CD4-positive, alpha-beta T cell treated with Interleukin-10 for 1 hour (primary cell): ENCODE data around the gene ZBTB20.

ENCODE experiments used
- DNase-seq: peaks from one replicate; pipeline ENCODE4 v3.0.0-alpha.2; 2020

Gene ZBTB20

DNA sequence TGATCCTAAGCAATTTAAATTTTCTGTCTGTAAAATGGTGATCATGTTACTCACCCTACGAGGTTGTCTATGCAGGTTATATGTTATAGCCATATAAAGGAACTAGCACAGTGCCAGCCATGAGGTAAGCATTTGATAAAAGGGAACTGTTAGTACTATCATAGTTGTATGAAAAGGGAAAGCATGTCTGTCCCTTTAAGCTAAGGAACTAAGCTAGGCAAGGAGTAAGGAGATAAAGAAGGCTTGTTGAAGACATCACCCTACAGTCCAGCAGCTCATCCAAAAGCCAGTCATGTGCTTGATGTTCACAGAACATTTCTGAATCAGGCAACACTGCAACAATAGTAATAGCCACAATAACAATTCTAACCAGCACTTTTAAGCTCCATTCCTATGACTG is 243.9 kb downstream of the ZBTB20 start:
- DNase-seq = no peak

DNA sequence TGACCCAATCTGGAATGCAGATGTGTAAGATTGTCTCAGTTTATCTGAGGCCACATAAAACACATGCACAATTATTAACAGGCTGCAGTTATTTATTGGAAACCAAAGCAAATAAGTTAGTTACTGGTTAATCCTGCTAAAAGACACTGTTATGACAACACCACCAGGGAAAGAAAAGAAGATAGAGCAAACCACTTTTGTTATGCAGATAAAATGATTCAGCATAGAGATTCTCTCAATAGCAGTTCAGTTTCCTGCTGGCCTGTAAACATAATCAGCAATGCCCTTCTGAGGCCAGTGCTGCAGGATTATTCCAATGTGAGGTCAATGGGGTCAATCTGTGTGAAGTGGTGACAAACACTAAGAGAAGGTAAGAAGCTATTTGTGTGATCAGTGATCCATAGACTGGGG is 244.4 kb downstream of the ZBTB20 start:
- no peak for DNase-seq

DNA sequence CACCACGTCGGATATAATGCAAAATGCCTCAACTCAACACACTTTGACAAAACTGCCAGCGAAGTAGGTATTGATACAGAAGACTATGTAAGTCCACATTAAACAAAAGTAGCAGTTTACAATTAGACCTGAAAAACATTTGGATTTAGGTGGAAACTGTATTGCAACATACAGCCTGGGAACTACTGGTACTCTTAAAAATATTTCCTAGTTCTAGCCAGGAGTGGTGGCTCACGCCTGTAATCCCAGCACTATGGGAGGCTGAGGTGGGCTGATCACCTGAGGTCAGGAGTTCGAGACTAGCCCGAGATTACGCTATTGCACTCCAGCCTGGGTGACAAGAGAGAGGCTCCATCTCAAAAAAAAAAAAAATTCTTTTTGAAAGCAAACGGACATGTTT is 246.2 kb downstream of the ZBTB20 start:
- DNase-seq = no peak

DNA sequence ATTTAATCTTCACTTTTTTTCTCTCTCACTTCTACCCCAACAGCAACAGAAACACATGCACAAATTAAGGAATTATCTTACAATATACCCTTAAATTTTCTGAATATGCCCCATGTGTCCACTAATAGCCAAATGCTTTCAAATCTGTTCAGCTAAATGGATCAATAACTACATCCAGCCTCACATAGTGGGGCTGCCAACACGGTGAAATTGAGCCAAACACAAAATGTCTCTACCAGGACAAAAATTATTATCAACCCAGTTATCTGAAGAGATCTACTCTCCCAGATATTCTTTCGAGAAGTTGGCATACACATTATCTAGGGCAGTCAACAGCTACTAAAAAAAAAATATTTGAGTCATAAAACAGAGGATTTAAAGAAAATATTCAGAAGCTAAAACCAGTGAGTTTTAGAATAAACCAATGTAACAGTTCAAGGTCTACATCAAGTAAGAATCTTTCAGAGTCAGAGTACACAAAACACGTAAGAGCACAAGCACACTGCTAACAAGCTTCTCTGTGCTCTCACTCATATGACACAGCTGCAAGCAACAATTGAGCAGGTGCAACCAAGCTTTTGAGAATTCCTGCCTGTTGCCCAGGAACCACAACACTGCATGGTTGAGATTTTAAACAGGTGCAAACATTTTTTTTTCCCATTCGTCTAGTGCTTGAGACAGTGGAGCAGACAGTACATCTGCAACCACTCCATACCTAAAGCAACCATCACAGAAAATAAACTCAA is 247.7 kb downstream of the ZBTB20 start:
- no peak for DNase-seq

DNA sequence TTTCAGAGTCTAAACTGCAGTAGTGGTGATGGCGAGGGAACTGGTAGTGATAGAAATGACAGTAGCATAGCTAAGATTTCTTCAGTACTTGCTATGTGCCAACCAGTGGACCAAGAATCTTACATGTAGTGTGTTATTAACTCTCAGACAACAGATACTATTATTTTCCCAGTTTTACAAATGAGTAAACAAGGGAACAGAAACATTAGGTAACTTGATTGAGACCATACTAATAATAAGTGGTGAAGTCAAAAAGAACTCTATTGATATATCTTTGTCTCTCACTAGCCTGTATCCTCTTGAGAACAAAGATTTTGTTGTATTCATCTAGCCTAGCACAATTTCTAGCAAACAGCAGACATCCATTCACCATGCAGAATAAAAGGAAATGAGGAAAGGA is 250.1 kb downstream of the ZBTB20 start:
- DNase-seq = no peak

DNA sequence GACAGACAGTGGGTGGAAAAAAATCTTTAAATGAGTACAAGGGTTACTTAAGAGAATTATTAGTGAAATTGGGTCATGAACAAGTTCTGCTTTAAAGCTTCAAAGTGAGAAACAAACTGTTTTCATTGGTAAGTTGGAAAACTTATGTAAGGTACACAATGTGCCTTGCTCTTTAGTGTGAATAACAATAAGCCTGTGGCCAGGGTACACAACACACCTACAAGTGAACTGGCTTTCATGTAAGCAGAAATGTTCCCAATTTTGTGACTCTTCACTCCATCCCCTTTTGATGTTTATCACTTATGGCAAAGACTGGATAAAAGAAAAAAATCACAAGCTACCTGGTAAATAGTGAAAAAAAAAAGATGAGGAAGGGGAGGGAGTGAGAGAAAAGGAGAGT is 253.7 kb downstream of the ZBTB20 start:
- DNase-seq = no peak

DNA sequence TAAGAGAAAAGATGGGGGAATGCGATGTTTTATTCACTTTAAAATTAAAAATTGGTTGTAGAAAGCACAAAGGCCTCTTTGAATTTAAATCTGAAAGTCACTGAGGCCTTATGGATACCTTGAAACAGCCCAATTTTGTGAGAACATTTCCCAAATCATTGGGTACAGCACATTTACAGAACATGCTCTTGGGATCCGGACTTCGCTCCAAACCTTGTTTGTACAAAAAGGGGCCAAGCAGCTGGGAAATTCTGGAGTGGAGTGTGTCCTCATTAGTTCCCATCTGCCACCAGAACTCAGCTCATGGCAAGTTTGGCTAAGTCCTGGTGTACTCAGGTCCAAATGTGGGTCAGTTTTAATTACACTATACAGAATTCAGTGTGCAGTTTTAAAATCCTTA is 254.2 kb downstream of the ZBTB20 start:
- no peak for DNase-seq

DNA sequence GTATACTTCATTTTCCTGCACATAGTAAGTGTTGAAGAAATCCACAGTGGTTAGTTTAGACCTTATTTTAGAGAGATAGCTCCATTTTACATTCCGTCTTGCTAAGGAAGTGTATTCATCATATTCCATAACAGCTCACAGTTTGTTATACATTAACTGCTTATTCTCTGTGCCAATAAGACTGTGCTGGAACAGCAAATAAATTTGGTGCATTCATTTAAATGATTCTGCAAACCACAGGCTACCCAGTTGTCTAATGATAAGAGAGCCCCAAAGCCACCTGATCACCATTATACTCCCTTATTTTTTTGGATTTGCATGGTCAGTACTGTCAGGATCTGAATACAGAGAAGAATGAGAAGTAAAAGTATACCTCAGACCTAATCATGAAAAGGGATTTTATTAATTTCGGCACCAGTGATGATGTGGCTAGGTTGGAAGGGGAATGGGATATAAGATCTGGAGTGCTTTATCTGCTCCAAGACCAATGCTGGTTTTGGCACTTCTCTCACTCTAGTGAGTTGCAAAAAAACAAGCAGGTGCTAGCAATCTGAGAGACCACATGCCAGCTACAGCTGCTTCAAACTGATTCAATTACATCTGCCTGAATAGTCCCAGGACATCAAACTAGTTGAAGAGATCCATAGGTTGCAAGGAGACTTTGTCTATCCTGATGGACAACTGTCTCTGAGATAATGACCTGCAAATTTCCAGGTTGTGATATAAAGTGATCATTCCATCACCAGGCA is 254.8 kb downstream of the ZBTB20 start:
- DNase-seq = no peak

DNA sequence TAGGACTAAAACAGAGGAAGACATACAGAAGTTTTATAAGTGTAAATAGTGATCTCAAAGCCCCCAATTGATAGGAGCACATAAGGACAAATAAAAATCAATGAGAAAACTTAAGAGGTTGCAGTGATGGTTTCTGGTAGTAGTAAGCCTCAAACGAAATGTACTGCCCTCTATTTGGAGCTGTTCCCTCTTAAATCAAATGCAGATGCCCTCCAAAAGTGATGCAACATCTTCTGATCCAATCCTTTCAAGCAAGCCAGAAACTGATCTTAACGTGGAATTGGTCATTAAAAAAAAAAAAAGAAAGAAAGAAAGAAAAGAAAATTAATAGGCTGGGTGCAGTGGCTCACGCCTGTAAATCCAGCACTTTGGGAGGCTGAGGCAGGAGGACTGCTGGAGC is 259.3 kb downstream of the ZBTB20 start:
- no peak for DNase-seq

DNA sequence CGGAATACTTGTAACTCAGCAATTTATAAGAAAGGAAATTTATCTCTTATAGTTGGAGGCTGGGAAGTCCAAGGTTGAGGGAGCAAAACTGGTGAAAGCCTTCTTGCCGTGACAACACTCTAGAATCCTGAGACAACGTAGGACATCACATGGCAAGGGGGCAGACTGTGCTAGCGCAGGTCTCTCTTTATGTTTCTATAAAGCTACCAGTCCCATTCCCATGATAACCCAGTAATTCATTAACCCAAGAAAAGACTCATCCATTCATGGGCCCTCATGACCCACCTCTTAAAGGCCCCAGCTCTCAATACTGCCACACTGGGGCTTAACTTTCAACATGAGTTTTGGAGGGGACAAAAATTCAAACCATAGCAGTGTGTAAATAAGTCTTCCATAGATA is 260.2 kb downstream of the ZBTB20 start:
- no peak for DNase-seq

DNA sequence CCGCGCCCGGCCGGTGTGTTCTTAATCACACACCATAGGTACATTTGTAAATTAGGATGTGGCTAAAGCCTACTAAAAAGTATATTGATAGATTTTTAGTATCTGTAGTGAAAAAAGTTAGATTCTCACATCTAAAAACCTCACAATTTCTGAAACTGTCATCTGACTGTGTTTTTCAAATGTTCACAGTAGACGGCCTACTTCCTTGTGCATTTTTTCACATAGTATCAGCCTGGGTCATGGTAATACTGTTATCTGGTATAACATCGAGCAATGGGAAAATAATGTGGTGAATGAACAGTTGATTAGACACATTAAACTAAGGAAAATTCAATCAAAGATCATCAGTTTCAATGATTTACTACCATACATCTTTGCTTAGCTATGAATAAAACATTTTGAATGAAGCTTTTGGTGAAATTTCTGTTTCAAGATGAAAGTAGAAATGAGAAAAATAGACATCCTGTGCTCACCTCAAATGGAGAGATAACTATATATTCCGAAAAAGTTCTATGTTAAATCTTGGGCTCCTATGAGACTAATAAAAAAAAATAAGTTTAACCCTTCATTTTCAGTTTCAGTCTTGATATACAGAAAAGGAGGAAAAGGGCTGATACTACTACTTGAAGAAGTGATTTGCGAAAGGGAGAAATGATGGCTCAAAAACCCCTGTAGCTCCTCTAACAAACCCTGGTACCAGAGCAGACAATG is 262.7 kb downstream of the ZBTB20 start:
- DNase-seq = no peak

DNA sequence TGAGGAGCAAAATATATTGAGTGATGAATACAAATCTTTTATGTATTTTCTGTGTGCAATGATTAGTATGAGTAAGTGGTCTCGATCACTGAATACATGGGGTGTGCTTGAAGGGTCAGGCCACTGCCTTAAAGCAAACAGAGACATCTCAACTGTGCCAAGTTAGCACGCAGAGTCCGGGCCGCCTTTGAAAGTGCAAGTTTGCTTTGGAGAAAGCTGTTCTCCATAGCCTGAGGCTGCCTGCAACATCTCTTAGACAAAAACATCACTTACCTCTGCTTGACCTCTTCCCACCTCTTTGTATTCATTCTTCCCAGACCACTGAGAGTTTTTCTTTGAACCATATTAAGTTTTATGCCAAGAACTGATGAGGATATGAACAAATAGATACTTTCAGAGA is 267.0 kb downstream of the ZBTB20 start:
- DNase-seq = no peak

DNA sequence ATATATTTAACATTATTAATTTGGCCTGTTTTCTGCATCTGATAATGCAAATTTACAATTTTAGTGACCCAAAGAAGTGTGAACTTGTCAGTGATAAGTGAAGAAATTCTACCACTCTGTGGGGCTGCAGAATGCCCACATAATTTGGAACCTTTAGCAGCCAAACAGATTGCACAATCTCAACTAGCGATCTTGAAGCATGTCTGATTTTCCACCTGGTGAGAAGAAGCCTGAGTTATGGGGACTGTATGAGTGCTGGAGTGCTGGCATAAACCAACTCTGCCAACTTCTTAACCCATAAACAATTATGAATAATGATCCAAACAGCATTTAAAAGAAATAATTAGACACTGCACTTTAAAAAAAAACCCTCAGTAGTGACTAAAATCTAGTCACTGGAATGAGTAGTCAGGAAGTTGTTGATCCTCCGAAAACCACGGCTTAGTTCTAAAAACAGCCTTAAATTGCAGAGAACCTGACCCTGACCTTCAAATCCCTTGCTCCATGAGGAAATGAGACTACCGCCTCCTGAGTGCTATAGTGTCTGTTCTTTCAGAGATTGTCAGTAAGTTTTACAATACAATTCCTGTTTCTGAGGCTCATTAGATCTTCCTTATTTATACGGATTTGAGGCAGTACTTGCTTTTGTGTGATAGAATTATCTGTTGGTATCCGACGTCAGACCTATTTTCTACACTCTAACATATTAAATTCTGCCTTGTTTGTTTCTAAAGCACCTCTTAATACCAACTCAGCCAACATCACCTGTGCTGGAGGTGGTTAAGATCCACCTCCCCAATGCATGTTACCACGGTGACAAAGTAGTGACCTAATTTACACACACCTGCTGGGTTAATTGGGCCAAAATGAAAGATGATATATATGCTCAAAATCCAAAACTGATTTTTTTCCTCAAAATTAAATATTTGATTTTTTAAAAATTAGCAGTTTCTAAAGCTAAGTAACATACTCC is 267.7 kb downstream of the ZBTB20 start:
- DNase-seq = no peak

DNA sequence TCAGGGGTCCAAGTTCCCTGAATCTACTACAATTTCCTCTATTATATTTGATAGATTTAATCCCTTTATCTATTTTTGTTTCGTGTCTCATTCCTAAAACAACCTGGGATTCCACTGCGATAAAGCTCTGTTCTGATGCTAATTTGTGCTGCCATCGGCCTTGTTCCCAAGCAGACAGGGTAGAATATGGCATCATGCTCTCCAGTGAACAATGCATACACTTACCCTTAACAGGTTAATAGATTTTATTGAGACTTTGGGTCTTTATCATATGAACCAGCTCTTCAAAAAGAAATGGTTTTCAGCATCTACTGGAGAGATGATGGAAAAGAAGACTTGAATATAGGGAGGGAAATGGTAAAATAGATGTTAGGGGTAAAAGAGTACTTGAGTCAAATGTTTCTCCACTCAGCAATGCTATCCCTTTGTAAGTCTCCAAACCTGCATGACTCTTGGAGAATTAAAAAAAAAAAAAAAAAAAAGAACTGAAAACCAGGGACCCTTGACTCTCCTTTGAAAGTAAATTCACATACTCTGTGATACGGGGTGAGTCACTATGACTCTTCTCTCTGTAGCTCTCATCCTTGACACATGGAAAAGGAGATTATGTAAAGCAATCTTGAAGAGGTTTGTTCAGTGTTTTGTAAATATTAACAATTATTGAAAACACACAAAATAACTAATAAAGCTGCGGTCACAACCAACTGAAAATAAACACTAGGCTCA is 268.8 kb downstream of the ZBTB20 start:
- no peak for DNase-seq

DNA sequence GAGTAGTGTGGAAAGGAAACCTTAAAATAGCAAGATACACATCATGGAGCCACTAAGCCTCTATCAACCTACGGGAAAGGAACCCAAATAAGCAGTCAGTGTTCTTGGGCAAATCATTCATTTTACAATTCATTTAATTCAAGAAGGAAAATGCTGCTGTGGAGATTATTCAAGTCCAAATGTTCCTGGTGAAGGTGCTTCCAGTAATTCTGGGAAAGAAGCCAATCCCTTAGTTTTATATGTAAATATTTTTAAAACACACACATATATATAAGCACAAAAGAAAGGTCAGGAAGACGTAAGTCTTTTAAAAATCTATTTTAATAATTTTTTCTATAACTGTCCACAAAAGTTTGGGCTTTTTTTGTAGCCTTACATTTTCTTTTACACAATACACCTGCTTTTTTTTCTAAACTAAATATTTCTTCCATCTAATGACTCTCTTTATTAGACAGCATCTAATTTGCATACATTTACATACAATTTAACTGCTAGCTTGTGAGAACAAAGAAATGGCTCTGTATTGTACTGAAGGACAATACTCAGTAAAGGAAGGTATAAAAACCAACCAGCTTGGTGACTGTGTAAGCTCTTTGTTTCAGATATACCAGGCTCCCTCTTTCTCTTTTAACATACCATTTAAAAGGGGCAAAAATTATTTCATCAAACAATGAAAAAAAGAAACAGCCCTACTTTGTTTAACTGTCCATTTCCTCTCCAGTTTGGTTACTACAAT is 269.5 kb downstream of the ZBTB20 start:
- DNase-seq = no peak

DNA sequence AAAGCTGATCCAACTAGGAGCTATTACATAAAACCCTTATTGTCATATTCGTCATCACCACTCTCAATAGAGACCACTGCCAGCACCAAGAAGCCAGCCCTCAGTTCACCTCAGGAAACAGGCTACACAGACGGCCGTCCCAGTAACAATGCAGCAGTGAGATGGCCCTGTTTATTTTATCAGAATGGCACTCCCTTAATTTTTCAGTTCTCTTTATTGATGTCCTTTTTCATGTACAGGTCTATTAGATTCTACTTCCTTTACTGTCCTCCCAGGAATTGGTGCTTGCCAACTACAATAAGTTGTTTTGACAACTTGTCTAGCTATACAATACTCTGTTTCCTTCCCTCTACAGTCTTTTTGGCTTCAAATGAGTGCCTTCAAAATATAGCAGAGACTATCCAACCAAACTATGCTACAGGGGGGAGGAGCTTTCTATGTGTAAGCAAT is 272.5 kb downstream of the ZBTB20 start:
- DNase-seq = no peak

DNA sequence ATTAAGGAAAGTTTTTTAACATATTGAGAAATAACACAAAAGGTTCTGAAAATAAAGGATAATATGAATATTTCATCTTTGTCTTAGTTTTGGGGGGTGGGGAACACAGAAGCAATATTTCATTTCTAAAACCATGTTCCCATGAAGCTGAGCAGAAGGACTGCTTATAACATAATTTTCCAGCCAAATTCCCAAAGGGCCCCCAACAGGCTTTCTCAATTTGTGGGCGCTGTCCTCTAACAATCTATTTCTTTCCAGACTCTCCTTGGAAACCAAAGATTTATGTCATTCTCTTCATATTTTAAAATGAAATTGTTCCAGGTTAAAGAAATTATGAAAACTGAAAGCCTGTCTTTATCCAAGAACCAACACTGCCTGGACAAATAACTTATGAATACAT is 273.5 kb downstream of the ZBTB20 start:
- no peak for DNase-seq

DNA sequence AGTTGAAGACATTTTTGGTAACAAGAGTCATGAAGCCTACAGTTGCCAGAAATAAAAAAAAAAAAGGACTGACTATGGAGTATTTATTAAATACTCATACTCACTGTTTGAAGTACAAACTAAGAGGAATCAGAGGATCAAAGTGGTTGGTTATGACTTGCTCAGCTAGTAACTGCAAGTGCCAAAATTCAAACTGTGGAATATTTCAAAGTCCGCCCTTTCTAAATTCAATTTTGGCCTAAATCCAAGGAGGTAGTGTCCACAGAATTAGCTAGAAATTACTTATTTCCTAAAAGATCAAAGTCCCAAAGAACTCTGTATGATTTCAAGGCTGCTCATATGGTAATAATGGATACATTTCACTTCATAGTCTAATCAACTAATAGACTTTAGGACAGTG is 274.5 kb downstream of the ZBTB20 start:
- no peak for DNase-seq

DNA sequence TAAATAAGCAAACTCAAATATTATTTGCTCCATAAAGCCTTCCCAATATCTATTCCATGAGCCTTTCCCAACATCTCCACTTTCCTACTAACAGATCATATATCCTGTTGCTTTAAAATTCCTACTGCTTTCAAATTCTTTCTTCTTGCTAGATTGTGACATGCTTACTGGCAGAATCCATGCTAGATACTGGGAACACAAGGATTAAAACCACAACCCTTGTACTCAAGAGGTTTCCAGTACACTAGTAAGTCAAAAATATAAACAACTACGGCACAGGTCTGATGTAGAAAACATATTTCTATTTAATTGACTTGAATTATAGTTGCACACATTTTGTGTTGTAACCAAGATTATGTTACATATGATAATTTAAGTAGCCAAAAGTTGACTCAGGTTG is 275.0 kb downstream of the ZBTB20 start:
- no peak for DNase-seq

DNA sequence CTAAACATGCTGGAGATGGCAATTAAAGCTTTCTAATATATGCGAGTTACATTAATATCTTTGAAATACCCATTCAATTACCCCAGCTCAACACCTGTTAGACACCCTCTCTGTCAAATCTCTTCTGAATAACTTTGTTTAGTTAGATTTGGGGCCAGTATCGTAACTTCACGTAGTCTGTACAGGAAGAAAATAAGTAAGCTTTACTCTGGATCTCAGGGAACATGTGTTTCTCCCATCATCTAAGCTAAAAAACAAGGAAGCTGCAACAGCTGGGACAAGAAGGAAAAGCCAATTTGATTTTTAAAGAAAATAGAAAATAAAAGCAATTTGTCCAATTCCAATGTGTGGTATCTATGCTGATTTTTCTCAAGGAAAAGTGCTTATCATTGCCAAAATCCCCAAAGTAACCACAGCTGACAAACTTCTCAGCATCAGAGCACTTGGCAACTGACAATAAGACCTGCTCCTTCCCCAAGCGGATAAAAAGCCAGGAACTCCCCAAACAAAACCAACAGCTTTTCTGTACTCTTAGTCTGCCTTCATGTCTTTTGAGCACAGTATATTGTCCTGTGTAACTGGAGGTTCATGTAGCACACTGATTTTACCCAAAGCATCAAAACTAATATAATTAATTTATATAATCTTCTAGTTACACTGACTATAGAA is 279.1 kb downstream of the ZBTB20 start:
- no peak for DNase-seq

DNA sequence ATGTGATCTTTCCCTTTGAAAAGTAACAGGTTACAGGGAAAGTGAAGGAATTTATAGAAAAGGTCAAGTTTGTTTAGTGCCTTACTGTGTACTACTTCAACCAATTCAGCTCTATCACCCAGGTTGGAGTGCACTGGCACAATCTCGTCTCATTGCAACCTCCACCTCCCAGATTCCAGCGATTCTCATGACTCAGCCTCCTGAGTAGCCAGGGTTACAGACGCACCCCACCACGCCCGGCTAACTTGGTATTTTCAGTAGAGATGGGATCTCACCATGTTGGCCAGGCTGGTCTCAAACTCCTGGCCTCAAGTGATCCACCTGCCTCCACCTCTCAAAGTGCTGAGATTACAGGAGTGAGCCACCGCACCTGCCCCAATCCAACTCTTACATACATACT is 279.7 kb downstream of the ZBTB20 start:
- DNase-seq = no peak
